ENCODE data around the gene ZC3H12C. TPM values are rescaled to one million over a fixed set of nuclear protein-coding genes. Genes with fewer than 3 reads are reported as not detected.

Gene ZC3H12C
- total RNA-seq, 1 donor from 2014 or later: 17.6 TPM

GRCh38 chr11:110152199-110152598 lies 59.0 kb downstream of the ZC3H12C start:
- no peak for DNase-seq

GRCh38 chr11:110153474-110153873 lies 60.3 kb downstream of the ZC3H12C start:
- no peak for DNase-seq

- no peak for DNase-seq
Measured at GRCh38 chr11:110156503-110156902, 63.3 kb downstream of the ZC3H12C start.

DNA sequence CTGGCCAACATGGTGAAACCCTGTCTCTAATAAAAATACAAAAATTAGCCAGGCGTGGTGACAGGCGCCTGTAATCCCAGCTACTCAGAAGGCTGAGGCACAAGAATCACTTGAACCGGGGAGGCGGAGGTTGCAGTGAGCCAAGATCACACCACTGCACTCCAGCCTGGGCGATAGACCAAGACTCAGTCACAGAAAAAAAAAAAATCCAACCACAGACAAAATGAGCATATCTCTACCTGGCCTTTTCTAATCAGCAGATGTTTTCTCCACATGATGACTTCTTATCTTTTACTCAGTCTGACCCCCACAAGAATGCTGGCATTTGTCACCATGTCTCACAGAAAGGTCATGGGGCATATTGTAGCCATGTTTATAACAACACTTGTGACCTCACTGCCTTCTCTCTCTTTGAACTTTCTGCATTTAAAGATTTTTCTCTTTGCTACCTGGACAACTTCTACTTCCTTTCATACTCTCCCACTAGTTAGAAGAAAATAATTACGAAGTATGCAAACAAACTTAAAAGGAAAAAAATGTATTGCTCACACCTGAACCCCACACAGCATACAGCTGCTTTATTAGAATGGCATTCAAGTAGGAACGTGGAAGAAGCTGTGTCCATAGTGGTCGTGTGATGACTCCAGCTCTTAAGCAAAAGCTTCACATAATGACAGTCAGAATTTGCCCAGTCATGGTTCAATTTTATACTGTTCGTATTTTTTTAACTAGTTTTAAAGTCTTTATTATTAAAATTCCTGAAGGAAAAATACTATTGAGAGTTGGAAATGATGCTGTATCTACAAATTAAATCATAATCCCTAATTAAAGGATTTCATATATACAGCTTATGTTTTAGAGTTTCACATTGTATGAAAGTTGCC lies 65.4 kb downstream of the ZC3H12C start:
- DNase-seq: no peak

GRCh38 chr11:110159476-110159875 lies 66.3 kb downstream of the ZC3H12C start:
- no peak for DNase-seq

DNA sequence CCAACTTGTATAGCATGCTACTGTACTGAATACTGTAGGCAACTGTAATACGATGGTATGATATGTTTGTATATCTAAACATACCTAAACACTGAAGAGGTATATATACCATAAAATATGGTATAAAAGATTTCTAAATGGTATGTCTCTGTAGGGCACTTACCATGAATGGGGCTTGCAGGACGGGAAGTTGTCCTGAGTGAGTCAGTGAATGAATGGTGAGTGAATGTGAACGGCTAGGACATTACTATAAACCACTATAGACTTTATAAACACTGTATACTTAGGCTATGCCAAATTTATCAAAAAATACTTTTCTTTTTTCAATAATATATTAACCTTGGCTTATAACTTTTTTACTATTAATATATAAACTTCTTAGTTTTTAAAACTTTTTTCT lies 66.8 kb downstream of the ZC3H12C start:
- no peak for DNase-seq

DNA sequence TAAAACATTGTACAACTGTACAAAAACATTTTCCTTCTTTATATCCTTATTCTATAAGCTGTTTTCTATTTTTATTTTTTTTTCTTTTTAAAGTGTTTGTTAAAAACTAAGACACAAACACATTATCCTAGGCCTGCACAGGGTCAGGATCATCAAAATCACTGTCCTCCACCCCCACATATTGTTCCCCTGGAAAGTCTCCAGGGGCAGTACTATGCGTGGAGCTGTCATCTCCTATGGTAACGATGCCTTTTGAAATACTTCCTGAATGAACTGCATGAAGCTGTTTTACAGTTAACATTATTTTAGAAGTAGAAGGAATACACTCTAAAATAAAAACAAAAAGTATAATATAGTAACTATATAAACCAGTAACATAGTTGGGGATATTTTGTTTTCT lies 67.2 kb downstream of the ZC3H12C start:
- no peak for DNase-seq

DNA sequence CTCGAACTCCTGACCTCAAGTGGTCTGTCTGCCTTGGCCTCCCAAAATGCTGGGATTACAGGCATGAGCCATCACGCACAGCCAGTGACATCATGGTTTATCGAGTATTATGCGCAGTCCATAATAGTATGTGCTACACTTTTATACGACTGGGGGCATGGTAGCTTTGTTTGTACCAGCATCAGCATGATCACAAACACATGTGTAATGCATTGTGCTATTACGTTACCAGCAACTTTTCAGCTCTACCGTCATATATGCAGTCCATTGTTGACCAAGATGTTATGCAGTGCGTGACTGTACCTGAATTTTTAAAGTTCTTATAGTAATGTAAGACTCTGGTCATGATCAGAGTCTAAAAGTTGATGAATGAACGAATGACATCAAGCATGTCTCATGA lies 67.9 kb downstream of the ZC3H12C start:
- DNase-seq: no peak

DNA sequence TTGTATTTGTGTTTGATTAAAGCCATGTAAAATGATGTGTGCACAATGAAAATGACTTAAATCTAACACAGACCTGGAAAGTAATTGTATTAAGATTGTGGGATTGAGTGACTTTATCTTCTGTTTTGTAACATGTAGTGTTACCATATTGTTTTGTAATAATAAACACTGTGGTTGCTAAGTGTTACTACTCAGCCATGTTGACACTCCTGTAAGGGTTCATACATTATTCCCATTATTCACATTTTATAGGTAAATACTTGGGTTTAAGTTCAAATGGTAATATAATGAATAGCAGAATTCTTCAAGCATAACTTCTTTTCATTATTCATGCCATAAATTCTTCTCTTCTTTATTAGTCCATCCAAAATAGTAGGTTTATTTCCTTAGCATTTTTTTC lies 69.0 kb downstream of the ZC3H12C start:
- DNase-seq: no peak

DNA sequence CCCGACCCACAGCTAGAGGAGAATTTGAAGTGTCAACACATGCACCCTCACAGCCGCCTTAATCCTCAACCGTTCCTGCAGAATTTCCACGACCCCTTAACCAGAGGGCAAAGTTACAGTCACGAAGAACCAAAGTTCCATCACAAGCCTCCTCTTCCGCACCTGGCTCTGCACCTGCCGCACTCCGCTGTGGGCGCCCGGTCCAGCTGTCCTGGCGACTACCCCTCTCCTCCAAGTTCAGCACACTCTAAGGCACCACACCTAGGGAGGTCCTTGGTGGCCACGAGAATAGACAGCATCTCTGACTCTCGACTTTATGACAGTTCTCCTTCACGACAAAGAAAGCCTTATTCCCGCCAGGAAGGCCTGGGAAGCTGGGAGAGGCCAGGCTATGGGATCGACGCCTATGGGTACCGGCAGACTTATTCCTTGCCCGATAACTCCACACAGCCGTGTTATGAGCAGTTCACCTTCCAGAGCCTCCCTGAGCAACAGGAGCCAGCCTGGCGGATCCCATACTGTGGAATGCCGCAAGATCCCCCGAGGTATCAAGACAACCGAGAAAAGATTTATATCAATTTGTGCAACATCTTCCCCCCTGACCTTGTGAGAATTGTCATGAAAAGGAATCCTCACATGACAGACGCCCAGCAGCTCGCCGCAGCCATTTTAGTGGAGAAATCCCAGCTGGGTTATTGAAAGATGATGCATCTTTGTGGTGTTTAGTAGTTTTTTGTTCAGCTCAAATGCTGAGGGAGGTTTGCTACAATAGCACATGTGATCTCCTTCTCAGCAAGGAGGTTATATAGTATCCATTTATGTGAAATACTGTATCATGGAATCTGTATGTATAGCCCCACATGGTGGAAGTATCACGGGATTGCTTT lies 72.1 kb downstream of the ZC3H12C start:
- DNase-seq: no peak

DNA sequence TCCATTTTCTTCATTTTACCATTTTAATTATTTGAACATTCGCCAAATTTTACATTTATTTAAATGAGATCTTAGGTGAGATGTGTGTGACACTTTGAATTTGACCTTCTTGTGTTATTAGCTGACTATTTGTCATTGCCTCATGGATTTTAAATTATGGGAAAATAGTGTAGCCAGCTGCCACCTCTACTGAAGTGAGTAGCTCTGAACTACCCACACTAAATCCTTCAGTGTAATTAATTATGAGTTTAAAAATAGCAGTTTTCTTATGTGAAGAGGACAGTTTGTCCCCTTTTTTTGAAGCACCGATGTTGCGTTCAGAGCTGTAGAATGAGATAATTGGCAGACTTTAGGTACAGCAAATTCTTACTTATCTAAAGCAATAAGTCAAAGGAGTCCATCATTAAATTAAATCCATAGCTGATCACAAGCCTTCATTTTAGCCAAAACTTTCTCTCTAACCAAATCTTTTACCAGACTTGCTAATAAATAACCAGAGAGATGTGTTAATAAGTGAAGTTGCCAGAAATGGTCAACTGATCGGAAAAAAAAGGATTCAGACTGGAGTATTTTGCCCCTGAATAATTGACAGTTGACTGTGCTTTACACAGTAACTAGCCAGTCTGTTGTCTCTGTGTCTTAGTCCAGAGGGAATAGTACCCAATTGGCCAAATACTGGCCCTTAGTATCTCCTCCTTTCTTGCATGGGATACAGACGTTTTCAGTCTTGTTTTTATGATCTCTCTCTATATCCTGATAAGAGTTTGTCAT lies 75.0 kb downstream of the ZC3H12C start:
- no peak for DNase-seq

DNA sequence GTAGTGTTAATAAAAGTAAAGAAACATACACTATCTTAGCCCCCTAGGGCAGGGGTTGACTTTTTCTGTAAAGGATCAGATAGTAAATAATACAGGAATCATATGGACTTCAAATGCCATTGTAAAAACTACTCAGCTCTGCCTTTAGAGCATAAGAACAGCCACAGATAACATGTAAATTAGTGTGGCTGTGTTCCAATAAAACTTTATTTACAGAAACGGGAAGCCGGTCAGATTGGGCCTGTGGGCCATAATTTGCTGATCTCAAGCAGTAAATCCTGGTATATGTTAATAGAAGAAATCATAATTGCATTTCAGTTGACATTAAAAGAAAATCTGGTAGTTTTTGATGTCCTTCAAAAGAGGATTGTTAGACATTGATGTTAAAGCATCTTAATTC lies 76.5 kb downstream of the ZC3H12C start:
- no peak for DNase-seq

- DNase-seq: no peak
Measured at GRCh38 chr11:110172468-110173065, 79.4 kb downstream of the ZC3H12C start.

DNA sequence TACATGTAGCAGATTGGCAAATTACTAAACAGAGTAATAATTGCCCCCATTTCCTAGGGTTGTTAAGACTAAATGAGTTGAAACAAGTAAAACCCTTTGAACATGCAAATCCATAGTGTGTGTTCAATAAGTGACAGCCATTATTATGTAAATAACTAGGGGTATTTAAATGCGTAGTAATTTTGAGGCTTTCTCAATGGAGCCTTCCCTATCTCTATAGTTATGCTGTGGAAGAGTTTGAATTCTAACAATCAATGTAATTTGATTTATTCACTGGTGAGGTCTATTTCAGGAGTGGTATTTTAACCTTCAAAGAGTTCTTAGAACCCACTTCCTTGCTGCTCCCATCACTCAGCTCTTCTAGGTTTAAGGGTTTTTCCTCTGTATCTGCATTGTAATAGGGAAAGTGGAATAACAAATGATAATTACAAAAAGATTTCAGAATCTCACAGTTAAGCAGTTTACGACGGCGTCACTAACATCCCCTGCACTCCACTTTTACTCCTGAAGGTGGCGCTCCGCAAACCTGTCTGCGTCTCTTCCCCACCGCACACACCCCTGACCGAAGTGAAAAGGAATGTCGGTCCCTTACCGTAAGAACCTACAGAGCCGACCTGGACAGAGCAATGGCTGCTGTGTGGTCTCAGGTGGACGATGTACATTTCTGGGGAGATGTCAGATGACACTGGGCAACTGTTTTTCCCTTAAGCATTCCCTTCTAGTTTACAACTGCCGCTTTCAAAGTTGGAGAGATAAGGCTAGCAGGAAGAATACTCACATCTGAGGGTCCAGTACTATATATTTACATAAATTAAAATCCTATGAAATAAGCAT lies 80.8 kb downstream of the ZC3H12C start:
- peak; percentile 80 for DNase-seq

- DNase-seq: no peak
Measured at GRCh38 chr11:110174645-110175310, 81.6 kb downstream of the ZC3H12C start.

- DNase-seq: no peak
Measured at GRCh38 chr11:110176366-110177085, 83.3 kb downstream of the ZC3H12C start.

- no peak for DNase-seq
Measured at GRCh38 chr11:110177086-110177456, 83.9 kb downstream of the ZC3H12C start.

GRCh38 chr11:110179064-110179463 lies 85.9 kb downstream of the ZC3H12C start:
- DNase-seq: no peak

DNA sequence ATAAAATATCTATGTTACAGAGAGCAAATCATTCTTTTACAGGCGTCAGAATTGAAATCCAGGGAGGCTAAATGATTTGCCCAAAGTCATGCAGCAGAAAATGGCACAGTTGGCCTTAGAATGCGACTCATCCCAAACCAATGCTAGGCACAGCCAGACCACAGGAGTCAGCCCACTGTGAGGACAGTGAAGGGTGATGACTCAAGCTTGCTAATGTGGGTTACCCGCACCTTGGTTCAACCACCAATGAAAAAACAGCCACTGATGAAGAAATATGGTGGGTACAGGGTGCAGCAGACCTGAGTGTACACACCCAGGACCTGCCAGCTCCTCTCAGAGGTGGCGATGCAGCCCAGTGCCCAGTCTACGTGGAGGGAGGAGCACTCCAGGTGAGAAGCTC lies 89.7 kb downstream of the ZC3H12C start:
- DNase-seq: no peak

GRCh38 chr11:110184456-110184855 lies 91.3 kb downstream of the ZC3H12C start:
- no peak for DNase-seq

Data from tongue (tissue), 2 donors.